NCI-H1105 (cell line): Measurements from ENCODE around the gene ALDOB.
"Not testable (repeated sequence)": the region's sequence is repeated elsewhere in the genome, so short reads cannot be mapped to it uniquely, and the experiment has no call there.

ENCODE experiments used
- DNase-seq: peaks from one replicate; lab custom pipeline; 2025; lab: John Stamatoyannopoulos, UW

The ALDOB gene

DNA sequence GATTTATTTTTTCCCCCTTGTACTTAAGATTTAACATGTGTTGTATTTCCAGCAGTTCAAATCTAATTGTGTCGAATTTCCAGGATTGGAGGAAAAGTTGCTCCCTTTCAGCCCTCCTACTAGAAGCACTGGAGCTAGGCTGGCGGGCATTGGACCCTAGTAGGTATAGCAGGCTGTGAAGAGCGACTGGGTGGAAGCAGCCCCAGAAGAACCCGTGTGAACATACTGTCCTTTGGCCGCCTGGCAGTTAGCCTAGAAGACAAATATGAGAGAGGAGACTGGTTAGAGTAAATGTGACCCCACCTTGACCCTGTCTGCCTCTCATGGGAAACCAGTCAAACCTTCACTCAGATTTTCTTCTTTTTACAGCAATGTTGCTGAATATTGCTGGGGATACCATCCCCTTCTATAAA, 13.9 kb downstream of the ALDOB start:
- no peak for DNase-seq

GRCh38 chr9:101419863-101420262, 15.7 kb downstream of the ALDOB start:
- no peak for DNase-seq

DNA sequence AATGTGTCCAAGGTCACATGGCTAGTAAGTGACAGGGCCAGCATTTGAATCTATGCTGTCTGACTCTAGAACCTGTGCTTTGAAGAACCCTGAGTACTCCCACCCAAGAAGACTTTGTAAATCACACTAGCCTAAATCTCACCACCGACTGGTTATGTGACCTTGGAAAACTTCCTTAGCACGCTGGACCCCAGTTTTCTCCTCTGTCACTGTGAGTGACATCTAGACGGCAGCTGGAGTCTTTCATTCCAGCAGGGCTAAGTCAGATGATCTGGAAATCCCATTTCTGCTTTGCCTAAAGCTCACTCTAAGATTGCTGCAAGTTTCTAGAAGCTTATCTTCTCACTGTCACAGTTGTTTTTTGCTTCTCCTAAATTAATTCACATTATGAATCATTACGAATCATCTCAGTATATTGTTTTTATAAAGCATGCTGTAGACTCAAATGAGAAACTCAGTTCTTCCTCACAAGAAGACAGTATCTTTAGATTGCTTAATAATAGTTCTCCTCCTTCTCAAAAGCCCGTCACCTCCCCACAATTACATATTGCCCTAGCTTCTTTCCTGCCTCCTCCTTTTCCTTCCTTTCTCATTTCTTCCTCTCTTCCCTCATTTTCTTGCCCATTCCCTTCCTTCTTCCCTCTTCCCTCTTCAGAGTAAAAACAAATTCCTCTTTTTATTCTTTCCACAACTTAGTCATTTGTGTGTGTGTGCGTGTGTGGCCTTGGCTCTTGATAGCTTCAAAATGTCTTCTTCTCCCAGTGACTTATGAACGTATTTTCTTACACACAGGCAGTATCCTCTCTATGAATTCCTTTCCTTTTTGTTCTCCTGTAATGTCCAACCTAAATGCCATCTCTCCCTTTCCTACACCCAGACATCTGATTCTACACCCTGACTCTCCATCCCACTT, 16.8 kb downstream of the ALDOB start:
- DNase-seq: no peak

- no peak for DNase-seq
Observed at GRCh38 chr9:101417977-101418376, 17.6 kb downstream of the ALDOB start.

DNA sequence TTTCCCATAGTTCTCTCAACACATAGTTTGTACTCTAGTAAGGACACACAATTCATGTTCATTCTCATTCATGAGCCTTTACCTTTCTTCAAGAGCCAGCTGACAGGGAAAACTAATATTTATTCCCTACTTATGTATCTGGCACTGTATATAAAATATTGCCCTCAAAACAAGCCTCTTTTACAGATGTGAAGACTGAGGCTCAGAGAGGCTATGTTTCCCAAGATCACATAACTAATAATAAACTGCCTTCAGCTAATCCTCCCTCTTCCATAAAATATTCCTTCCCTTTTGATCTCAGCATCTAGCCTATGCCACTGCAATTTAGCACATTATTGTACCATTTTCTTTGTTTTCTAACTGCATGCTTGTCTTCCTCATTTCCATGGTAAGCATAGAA, 18.2 kb downstream of the ALDOB start:
- DNase-seq: no peak

- no peak for DNase-seq
Observed at GRCh38 chr9:101415578-101415977, 20.0 kb downstream of the ALDOB start.

- no peak for DNase-seq
Observed at GRCh38 chr9:101414839-101415238, 20.7 kb downstream of the ALDOB start.

GRCh38 chr9:101409079-101409477, 26.5 kb downstream of the ALDOB start:
- no peak for DNase-seq

DNA sequence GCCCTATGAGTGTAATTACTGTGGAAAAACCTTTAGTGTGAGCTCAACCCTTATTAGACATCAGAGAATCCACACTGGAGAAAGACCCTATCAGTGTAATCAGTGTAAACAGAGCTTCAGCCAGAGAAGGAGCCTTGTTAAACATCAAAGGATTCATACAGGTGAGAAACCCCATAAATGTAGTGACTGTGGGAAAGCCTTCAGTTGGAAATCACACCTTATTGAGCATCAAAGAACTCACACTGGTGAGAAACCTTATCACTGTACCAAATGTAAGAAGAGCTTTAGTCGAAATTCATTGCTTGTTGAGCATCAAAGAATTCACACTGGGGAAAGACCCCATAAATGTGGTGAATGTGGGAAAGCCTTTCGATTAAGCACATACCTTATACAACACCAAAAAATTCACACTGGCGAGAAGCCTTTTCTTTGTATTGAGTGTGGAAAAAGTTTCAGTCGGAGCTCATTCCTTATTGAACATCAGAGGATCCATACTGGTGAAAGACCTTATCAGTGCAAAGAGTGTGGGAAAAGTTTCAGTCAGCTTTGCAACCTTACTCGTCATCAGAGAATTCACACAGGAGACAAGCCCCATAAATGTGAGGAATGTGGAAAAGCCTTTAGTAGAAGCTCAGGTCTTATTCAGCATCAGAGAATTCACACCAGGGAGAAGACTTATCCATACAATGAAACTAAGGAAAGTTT, 27.0 kb downstream of the ALDOB start:
- no peak for DNase-seq

DNA sequence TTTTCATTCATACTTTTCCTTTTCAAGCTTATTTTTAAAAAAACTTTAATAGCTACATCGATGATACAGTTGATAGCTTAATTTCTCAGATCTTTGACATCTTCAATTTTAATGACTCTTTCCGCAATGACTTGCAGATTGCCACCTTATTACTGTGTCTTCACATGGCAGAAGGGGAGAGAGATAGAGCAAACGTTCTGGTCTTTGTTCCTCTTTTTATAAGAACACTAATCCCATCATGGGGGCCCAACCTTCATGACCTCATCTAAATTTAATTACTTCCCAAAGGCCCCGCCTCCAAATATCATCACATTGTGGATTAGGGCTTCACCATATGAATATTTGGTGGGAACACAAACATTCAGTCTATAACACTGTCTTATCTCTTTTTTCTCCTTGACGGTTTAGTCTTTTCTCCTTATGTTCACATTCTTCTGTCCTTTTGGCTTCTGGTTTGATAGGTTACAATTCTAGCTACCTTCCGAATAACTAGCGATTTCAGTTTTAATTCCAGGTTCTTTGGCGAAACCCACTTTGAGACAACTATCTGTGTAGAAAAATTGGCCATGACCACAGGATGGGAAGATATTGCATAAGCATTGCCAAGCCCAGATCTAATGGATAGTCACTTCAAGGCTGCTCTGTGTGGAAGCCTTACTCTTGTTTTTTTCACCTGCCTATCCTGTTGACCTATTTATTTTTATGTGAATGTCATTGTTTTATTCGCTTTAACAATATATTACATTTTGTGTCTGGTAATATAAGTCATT, 31.9 kb downstream of the ALDOB start:
- DNase-seq: no peak

- no peak for DNase-seq
Observed at GRCh38 chr9:101400120-101400519, 35.5 kb downstream of the ALDOB start.

GRCh38 chr9:101399643-101399970, 36.0 kb downstream of the ALDOB start:
- DNase-seq: no peak

- DNase-seq: peak; percentile 12
Observed at GRCh38 chr9:101398930-101399642, 36.5 kb downstream of the ALDOB start.

DNA sequence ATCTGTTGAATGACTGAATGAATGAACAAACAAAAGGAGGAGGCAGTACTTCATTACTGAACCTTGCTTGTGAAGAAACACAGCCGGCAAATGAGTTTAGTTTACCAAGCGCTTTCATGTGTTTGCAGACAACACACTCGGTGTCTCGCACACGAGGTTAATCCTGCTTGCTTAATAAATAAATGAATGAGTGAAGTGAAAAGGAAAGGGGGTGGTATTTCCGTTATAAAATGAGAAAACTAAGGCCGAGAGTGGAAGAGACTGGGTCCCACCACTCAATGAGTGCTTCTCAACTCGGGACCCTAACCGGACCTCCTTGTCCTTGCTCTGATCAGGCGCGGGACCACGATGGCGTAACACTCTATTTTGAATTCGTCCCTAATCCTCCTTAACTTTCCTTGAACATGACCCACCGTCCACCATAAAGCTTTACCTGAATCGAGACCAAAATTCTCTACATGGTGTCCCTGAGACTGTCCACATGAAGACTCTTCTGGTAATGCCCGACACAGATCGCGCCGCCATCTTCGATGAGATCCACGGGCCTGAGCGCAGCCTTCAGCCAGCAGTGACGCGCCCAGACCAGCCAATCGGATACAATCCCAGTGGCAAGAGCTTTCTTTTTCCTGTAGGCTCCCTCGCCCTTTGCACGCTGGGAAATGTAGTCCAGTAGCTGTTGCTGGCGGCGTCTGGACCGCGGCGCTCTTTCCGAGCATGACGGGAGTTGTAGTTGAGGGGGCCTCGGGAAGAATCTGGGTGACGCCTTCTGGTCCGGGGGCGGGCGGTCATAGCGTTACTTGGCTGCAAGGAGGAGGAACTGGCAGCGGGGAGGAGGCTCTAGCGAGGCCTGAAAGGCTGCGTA, 37.3 kb downstream of the ALDOB start, which contains the start of the genes MRPL50 and ZNF189:
TSS of gene MRPL50 (minus strand) at position 551 of the 862 bp plus-strand sequence. CDS start at position 525, 26 bp downstream.
TSS of gene ZNF189 (plus strand) at position 784 of the 862 bp plus-strand sequence. CDS start 306 bp downstream, outside the sequence.
- DNase-seq: peak; percentile 97

- no peak for DNase-seq
Observed at GRCh38 chr9:101397746-101398067, 37.9 kb downstream of the ALDOB start.

GRCh38 chr9:101394687-101395086, 40.9 kb downstream of the ALDOB start:
- DNase-seq: no peak

GRCh38 chr9:101393135-101393534, 42.4 kb downstream of the ALDOB start:
- no peak for DNase-seq

GRCh38 chr9:101388507-101388993, 47.0 kb downstream of the ALDOB start:
- peak; percentile 8 for DNase-seq

GRCh38 chr9:101387871-101388506, 47.6 kb downstream of the ALDOB start:
- peak; percentile 63 for DNase-seq

DNA sequence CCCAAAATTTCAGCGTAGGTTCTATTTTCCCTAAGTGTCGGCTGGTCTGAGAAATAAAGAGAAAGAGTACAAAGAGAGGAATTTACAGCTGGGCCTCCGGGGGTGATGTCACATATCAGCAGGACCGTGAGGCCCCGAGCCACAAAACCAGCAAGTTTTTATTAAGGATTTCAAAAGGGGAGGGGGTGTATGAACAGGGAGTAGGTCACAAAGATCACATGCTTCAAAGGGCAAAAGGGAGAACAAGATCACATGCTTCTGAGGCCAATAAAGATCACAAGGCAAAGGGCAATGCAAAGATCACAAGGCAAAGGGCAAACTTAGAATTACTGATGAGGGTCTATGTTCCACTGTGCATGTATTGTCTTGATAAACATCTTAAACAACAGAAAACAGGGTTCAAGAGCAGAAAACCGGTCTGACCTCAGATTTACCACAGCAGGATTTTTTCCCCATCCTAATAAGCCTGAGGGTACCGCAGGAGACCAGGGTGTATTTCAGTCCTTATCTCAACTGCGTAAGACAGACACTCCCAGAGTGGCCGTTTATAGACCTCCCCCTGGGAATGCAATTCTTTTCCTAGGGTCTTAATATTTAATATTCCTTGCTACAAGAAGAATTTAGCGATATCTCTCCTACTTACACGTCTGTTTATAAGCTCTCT, 50.6 kb downstream of the ALDOB start, which contains the start of gene BAAT:
TSS of gene BAAT (minus strand) at position 134 of the 664 bp plus-strand sequence. CDS start 13,602 bp downstream, outside the sequence.
- not testable (repeated sequence) for DNase-seq
